Stimulated activated CD4-positive, alpha-beta T cell treated with anti-CD3 and anti-CD28 coated beads, Interleukin-2, amount 100 ng/mL, for 4 hours (primary cell): ENCODE data around the gene CRADD.
"Not testable (repeated sequence)": the region's sequence is repeated elsewhere in the genome, so short reads cannot be mapped to it uniquely, and the experiment has no call there.

Experiments used
- DNase-seq: peaks from one replicate; pipeline ENCODE4 v3.0.0-alpha.2; 2020; ENCODE audit warnings: low read depth

CRADD gene

GRCh38 chr12:93873561-93873960, 196.4 kb downstream of the CRADD start:
- no peak for DNase-seq

GRCh38 chr12:93875157-93875556, 198.0 kb downstream of the CRADD start:
- DNase-seq, result no peak

- DNase-seq, result no peak
These were observed 199.2 kb downstream of the CRADD start for GRCh38 chr12:93876360-93876759.

- DNase-seq, result no peak
These were observed 200.3 kb downstream of the CRADD start for GRCh38 chr12:93877446-93877845.

- no peak for DNase-seq
These were observed 202.6 kb downstream of the CRADD start for GRCh38 chr12:93879476-93880421.

GRCh38 chr12:93880853-93881522, 203.8 kb downstream of the CRADD start:
- no peak for DNase-seq

- no peak for DNase-seq
These were observed 205.6 kb downstream of the CRADD start for GRCh38 chr12:93882763-93883162.

- no peak for DNase-seq
These were observed 206.4 kb downstream of the CRADD start for GRCh38 chr12:93883436-93884154.

- DNase-seq, result no peak
These were observed 207.8 kb downstream of the CRADD start for GRCh38 chr12:93884794-93885460.

GRCh38 chr12:93885973-93886532, 208.9 kb downstream of the CRADD start:
- DNase-seq, result not testable (repeated sequence)

- DNase-seq, result no peak
These were observed 209.6 kb downstream of the CRADD start for GRCh38 chr12:93886533-93887511.

GRCh38 chr12:93888964-93889363, 211.8 kb downstream of the CRADD start:
- no peak for DNase-seq

GRCh38 chr12:93889516-93890212, 212.5 kb downstream of the CRADD start:
- DNase-seq, result no peak

GRCh38 chr12:93892423-93893268, 215.5 kb downstream of the CRADD start:
- DNase-seq, result no peak

GRCh38 chr12:93894391-93895088, 217.4 kb downstream of the CRADD start:
- no peak for DNase-seq

- DNase-seq, result no peak
These were observed 217.9 kb downstream of the CRADD start for GRCh38 chr12:93895089-93895445.

GRCh38 chr12:93896427-93896826, 219.3 kb downstream of the CRADD start:
- DNase-seq, result no peak

- DNase-seq, result no peak
These were observed 219.8 kb downstream of the CRADD start for GRCh38 chr12:93896952-93897351.
